GM21381 (cell line): Measurements from ENCODE around the gene MC3R.
"Not testable (repeated sequence)": the region's sequence is repeated elsewhere in the genome, so short reads cannot be mapped to it uniquely, and the experiment has no call there.

ENCODE experiments used
- ATAC-seq: cut with Tn5 transposase; IDR thresholded peaks from one replicate; pipeline ENCODE4 v1.9.1; 2021; ENCODE audit warnings: mild to moderate bottlenecking, moderate library complexity; ENCODE audit not compliant: unreplicated experiment

The MC3R gene

GRCh38 chr20:56247954-56248782 lies at the start of gene MC3R:
Gene MC3R (plus strand): TSS chr20:56248732. CDS start chr20:56248844, 112 bp downstream.
- peak; percentile 69 for ATAC-seq

GRCh38 chr20:56200456-56200855 lies 48.1 kb upstream of the MC3R start:
- ATAC-seq = no peak

DNA sequence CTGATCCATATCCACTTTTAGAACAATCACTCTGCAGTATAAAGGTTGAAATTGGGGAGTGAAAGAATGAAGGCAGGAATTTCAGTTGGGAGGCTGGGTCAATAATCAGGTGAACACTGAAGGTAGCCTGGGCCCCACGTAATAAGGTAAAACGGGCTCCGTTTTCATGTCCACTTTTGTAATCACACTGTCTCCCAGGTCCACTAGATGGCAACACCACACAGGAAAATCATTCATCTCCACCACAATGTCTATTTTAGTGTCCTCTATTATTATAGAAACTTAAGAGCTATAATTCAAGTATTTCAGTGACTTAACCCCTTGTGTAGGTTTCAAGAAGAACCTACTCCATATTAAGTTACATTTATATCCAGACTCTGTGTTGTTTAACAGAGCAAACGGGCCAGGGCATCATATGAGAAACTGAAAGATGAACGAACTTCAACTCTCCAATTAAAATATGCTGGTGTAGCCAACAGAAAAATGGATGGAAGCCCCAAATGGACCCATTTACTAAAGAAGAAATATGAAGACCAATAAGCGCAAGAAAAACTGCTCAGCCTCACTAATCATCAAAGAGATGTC lies 45.9 kb upstream of the MC3R start:
- ATAC-seq = no peak

DNA sequence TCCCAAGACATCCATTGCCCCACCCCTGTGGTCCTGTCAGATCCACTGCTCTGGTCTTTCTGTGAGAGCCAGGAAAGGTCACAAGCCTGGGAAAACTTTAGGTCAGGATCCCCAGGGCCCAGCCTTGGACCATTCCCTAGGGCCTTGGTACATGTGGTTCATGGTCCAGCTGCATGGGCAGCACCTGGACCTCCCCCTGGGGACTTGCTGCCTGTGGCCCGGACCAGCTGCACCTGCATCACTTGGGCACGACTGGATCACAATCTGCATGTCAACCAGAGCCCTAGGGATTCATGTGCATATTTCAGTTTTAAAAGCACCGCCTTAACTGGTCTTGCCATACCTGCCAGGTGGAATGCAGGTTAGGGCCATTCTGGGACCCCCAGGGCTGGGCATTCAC lies 44.3 kb upstream of the MC3R start:
- no peak for ATAC-seq

DNA sequence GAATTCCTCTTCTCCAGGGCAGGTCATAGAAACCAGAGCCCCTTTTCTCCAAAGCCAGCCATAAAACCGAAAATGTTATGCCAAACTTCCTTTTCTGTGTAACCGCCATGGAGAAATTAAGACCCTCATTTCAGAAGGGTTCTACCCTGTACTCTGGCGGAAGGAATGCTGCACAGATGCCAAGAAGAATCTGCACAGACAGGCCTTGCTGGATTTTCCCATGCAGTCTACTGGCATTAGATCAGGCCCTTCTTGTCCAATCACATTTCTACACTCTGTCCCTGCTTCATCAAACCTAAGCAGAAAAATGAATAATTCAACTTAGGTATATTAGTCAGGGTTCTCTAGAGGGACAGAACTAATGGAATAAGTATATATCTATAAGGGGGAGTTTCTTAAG lies 43.2 kb upstream of the MC3R start:
- no peak for ATAC-seq

GRCh38 chr20:56207656-56208055 lies 40.9 kb upstream of the MC3R start:
- no peak for ATAC-seq

- ATAC-seq = no peak
Observed at GRCh38 chr20:56208121-56208520, 40.4 kb upstream of the MC3R start.

GRCh38 chr20:56211051-56211450 lies 37.5 kb upstream of the MC3R start:
- ATAC-seq = no peak

DNA sequence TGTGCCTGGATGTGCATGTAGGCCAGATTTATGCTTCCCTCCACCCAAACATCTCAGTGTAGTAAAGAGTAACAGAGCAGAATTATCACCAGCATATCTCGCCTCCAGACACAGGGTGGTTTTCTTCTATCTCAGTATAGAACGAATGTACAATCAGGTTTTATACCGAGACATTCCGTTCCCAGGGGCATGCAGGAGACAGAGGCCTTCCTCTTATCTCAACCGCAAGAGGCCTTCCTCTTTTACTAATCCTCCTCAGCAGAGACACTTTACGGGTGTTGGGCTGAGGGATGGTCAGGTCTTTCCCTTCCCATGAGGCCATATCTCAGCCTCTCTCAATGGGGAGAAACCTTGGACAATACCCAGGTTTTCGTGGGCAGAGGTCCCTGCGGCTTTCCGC lies 36.4 kb upstream of the MC3R start:
- ATAC-seq = no peak

DNA sequence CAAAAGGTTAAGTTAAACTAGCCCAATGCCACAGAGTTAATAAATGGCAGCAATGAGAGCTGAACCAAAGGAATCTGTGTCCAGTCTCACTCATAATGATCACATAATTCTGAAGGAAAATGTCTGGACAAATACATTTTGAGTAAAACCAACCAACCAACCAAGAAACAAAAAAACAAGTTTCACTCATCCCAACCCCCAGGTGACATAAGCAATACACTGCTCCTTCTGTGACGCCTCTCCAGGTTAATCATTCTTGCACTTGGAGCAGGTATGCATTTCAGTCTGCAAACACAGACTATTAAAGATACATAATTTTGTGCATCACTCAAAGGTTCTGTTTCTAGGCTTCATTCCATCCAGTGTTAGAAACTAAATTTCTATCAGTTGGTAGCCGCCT lies 35.2 kb upstream of the MC3R start:
- ATAC-seq = no peak

- no peak for ATAC-seq
Observed at GRCh38 chr20:56215115-56215514, 33.4 kb upstream of the MC3R start.

- no peak for ATAC-seq
Observed at GRCh38 chr20:56217829-56218228, 30.7 kb upstream of the MC3R start.

GRCh38 chr20:56221186-56221585 lies 27.3 kb upstream of the MC3R start:
- not testable (repeated sequence) for ATAC-seq

DNA sequence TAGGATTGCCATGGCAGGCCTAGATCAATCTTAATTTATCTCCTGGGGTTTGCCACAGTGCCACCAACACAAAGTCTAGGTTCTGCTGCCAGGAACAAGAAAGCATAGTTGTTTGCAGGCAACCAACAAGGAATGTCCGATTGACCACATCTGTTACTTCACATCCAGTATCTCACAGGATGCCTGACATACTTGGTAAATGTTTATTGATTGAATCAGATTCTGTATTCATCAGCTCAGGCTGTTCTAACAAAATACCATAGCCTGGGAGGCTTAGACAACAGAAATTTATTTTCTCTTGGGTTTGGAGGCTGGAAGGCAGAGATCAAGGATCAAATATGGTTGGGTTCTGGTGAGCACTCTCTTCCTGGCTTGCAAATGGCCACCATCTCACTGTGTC lies 26.3 kb upstream of the MC3R start:
- ATAC-seq = no peak

- ATAC-seq = no peak
Observed at GRCh38 chr20:56222945-56223344, 25.6 kb upstream of the MC3R start.

DNA sequence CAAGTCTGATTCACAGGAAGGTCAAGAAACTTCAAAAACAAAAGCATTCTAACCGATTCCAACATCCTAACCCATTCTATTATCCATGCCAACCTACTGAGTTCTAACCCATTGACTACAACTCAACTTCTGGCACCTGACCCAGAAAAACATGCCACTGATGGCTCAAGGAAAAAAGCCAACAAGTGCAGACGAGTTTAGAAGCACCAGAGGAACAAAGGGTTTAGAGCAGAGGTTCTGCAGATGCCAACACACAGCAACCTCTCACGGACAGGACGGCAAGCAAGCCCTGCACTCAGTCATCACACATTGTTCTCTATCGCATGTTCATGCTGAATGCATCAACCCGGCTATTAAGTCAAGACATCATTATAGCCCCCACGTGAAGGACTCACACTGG lies 25.2 kb upstream of the MC3R start:
- ATAC-seq = no peak

- ATAC-seq = no peak
Observed at GRCh38 chr20:56228021-56228420, 20.5 kb upstream of the MC3R start.

GRCh38 chr20:56229812-56230211 lies 18.7 kb upstream of the MC3R start:
- ATAC-seq = no peak

DNA sequence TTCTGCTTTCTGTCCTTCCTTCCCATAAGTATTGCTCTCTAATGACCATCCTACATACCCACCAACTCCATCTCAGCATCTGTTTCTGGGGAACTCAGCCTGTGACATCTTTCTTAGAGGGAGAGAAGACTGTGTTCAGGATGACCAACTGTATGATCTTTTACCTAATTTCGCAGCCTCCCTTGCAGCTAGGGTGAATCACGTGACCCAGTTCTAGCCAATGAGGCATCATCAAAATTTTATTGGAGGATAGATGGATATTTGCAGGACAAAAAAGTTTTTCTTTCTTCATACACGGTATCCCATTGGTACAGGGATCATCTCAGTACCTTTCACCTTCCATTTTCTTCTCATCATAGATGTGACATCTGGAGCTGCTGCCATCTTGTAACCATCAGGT lies 14.4 kb upstream of the MC3R start:
- ATAC-seq = no peak

GRCh38 chr20:56237335-56237734 lies 11.2 kb upstream of the MC3R start:
- ATAC-seq = no peak

DNA sequence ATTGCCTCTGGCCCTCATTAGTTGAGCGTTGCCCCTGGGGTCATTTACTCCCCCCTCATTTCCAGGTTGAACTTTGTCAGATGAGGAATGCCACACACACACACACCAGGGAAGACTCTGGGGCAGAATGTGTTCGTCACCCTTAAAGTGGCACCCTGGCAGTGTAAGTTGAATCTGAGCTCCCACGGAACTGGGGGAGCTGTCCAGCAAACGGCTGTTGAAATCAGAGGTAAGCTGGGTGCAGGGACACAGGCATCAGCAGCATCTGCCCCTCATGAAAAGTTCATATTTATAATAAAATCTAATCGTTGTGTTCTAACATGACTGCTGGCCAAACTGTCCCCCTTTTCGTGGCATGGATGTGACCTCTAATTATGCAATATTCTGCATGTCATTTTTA lies 4.3 kb upstream of the MC3R start:
- ATAC-seq = no peak

GRCh38 chr20:56245761-56246160 lies 2.8 kb upstream of the MC3R start:
- no peak for ATAC-seq
